Measurements from ENCODE around the gene TDG. TPM values are rescaled to one million over a fixed set of nuclear protein-coding genes. Genes with fewer than 3 reads are reported as not detected.

Gene TDG
- total and polyA plus RNA-seq, 2 donors from 2014 or later = 9.2 to 17.2 TPM

DNA sequence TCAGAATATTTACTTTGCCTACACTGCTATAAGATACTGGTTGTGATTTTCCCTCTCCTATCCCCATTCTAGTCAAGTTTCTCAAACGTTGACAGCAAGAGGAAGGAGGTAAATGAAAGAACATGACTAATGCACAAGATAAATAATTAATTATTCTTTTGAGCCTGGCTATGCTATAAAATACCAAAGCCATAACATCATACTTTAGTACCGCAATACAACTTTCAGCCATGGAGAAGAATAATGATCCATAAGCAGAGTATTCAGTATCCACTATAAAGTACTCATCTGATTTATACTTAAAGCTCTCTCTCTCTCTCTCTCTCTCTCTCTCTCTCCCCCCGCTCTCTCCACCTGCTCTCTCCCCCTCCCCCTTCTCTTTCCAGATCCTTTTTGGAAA is 41.3 kb downstream of the TDG start:
- no peaks in the 10 kb centered on the region for H3K36me3 ChIP-seq (ENCODE audit: control insufficient read depth in 2 of 3, insufficient read depth in 3 of 3, low read length in 3 of 3)
- H3K9me3 ChIP-seq (ENCODE audit: control insufficient read depth in 2 of 3, insufficient read depth in 1 of 3, low read length in 3 of 3) = no peaks in the 10 kb centered on the region
- no peaks in the 10 kb centered on the region for H3K4me1 ChIP-seq (ENCODE audit: control insufficient read depth in 2 of 3, insufficient read depth in 2 of 3, low read depth in 1 of 3, low read length in 3 of 3)
- FAIRE-seq (no peak), DNase-seq (no peak)
- H3K4me3 ChIP-seq (ENCODE audit: low read length in 3 of 3) = no peak overlapping the region
- no peaks in the 10 kb centered on the region for H3K27me3 ChIP-seq (ENCODE audit: control insufficient read depth, insufficient read depth, low read length)
- H3K27ac ChIP-seq (ENCODE audit: low read depth in 2 of 2, low read length in 2 of 2) = no peak overlapping the region
- H3K9ac ChIP-seq (ENCODE audit: low read length in 3 of 3) = no peak overlapping the region
- TF ChIP-seq, protein P1, sequence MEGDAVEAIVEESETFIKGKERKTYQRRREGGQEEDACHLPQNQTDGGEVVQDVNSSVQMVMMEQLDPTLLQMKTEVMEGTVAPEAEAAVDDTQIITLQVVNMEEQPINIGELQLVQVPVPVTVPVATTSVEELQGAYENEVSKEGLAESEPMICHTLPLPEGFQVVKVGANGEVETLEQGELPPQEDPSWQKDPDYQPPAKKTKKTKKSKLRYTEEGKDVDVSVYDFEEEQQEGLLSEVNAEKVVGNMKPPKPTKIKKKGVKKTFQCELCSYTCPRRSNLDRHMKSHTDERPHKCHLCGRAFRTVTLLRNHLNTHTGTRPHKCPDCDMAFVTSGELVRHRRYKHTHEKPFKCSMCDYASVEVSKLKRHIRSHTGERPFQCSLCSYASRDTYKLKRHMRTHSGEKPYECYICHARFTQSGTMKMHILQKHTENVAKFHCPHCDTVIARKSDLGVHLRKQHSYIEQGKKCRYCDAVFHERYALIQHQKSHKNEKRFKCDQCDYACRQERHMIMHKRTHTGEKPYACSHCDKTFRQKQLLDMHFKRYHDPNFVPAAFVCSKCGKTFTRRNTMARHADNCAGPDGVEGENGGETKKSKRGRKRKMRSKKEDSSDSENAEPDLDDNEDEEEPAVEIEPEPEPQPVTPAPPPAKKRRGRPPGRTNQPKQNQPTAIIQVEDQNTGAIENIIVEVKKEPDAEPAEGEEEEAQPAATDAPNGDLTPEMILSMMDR (IDR thresholded peaks at IDR 0.05; ENCODE audit: borderline replicate concordance, extremely low read depth, insufficient read depth) = no peak
- intact Hi-C loops (cut with DNase I) = no loop called here

DNA sequence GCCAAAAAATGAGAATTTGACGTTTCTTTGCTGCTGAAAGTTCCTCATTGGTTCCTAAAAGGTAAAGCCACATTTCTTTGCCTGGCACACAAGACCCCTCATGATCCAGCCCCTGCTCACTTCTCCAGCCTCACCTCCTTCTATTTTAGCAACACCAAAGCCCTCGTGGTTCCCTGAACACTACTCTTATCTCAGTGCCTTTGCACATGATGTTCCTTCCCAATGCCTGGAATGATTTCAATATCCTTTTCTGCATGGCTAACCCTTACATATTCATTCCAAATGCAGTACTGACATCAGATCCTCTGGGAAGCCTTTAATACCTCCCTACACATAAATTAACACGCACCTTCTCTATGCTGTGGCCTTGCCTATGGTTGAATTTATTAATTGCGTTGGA is 44.4 kb downstream of the TDG start:
- FAIRE-seq = no peak
- Histone ChIP-seq H3K36me3 (ENCODE audit: control insufficient read depth in 2 of 3, insufficient read depth in 3 of 3, low read length in 3 of 3) (no peaks in the 10 kb centered on the region), H3K4me3 (ENCODE audit: low read length in 3 of 3) (no peak overlapping the region), H3K4me1 (ENCODE audit: control insufficient read depth in 2 of 3, insufficient read depth in 2 of 3, low read depth in 1 of 3, low read length in 3 of 3) (no peaks in the 10 kb centered on the region), H3K27ac (ENCODE audit: low read depth in 2 of 2, low read length in 2 of 2) (no peak overlapping the region), H3K27me3 (ENCODE audit: control insufficient read depth, insufficient read depth, low read length) (no peaks in the 10 kb centered on the region), H3K9me3 (ENCODE audit: control insufficient read depth in 2 of 3, insufficient read depth in 1 of 3, low read length in 3 of 3) (no peaks in the 10 kb centered on the region), H3K9ac (ENCODE audit: low read length in 3 of 3) (no peak overlapping the region)
- DNase-seq = no peak
- intact Hi-C loops (cut with DNase I) = no loop called here
- TF ChIP-seq, protein P1 (IDR thresholded peaks at IDR 0.05; ENCODE audit: borderline replicate concordance, extremely low read depth, insufficient read depth) = no peak

DNA sequence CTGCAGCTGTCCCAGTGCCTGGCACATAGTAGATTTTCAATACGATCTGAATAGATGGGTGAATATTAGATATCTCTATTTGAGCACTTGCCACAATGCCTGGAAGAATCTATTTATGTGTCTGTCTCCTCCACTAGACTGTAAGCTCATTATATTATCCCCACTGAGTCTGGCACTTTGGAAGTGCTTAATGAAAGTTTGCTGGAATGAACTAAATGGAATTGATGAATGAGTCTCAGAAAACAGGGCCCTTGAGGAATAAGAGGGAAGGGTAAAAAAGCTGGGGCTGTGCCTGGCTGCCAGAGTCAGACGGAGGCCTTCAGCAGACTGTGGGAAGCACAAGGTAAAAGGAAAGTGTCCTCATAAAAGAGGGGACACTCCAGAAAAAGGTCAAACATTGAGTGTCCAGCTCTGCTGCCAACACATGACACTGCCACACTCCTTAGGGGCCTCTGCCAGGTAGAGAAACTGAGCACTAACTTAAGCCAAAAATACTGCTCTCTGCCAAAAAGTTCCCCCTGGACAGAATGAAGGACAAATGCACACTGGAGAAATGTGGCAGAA is 45.0 kb downstream of the TDG start:
- H3K27ac ChIP-seq (ENCODE audit: low read depth in 2 of 2, low read length in 2 of 2) = no peak overlapping the region
- H3K4me3 ChIP-seq (ENCODE audit: low read length in 3 of 3) = no peak overlapping the region
- intact Hi-C loops (cut with DNase I) = no loop called here
- TF ChIP-seq, protein P1 (IDR thresholded peaks at IDR 0.05; ENCODE audit: borderline replicate concordance, extremely low read depth, insufficient read depth) = no peak
- no peaks in the 10 kb centered on the region for H3K9me3 ChIP-seq (ENCODE audit: control insufficient read depth in 2 of 3, insufficient read depth in 1 of 3, low read length in 3 of 3)
- DNase-seq (no peak), FAIRE-seq (no peak)
- no peaks in the 10 kb centered on the region for H3K36me3 ChIP-seq (ENCODE audit: control insufficient read depth in 2 of 3, insufficient read depth in 3 of 3, low read length in 3 of 3)
- H3K4me1 ChIP-seq (ENCODE audit: control insufficient read depth in 2 of 3, insufficient read depth in 2 of 3, low read depth in 1 of 3, low read length in 3 of 3) = no peaks in the 10 kb centered on the region
- no peak overlapping the region for H3K9ac ChIP-seq (ENCODE audit: low read length in 3 of 3)
- H3K27me3 ChIP-seq (ENCODE audit: control insufficient read depth, insufficient read depth, low read length) = no peaks in the 10 kb centered on the region

DNA sequence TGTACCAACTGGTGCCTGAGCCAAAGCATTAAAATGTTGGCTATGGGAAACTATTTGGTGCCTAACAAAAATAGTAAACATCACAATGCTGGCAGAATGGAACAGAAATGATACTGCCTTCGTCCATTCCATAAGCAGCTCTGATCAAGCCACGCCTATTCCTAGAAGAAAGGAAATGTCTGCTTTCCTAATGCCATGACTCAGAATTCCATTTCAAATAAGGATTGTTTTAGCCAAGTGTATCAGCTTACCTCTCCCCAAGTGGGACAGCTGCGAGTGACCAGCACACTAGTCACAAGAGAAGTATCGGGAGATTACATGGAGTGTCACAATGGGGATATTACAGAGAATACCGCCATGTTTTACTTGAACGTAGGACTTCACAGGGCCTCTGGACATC is 45.6 kb downstream of the TDG start:
- no peaks in the 10 kb centered on the region for H3K9me3 ChIP-seq (ENCODE audit: control insufficient read depth in 2 of 3, insufficient read depth in 1 of 3, low read length in 3 of 3)
- TF ChIP-seq, protein P1 (IDR thresholded peaks at IDR 0.05; ENCODE audit: borderline replicate concordance, extremely low read depth, insufficient read depth) = no peak
- no peaks in the 10 kb centered on the region for H3K27me3 ChIP-seq (ENCODE audit: control insufficient read depth, insufficient read depth, low read length)
- H3K4me3 ChIP-seq (ENCODE audit: low read length in 3 of 3) = no peak overlapping the region
- H3K9ac ChIP-seq (ENCODE audit: low read length in 3 of 3) = no peak overlapping the region
- intact Hi-C loops (cut with DNase I) = no loop called here
- H3K4me1 ChIP-seq (ENCODE audit: control insufficient read depth in 2 of 3, insufficient read depth in 2 of 3, low read depth in 1 of 3, low read length in 3 of 3) = no peaks in the 10 kb centered on the region
- no peak overlapping the region for H3K27ac ChIP-seq (ENCODE audit: low read depth in 2 of 2, low read length in 2 of 2)
- DNase-seq (no peak), FAIRE-seq (no peak)
- H3K36me3 ChIP-seq (ENCODE audit: control insufficient read depth in 2 of 3, insufficient read depth in 3 of 3, low read length in 3 of 3) = no peaks in the 10 kb centered on the region

All from kidney (tissue), 14 donors.